GM18951 (cell line): ENCODE data around the gene MAD2L2.

Experiments used
- POLR2A ChIP-seq: IDR thresholded peaks from 4 replicates; pipeline ENCODE4 v1.6.1; 2011; ENCODE audit warnings: mild to moderate bottlenecking; ENCODE audit not compliant: insufficient read length, insufficient read depth; ENCODE audit errors: extremely low read depth
- in situ Hi-C: fragments of 300-500 bp; cut with MboI; formaldehyde crosslinking; loops from one replicate; pipeline ENCODE4 v1.12.0; 2022; ENCODE audit warnings: low sequenced_read_pairs, mixed read lengths, inconsistent platforms; ENCODE audit not compliant: unreplicated experiment

The MAD2L2 gene

DNA sequence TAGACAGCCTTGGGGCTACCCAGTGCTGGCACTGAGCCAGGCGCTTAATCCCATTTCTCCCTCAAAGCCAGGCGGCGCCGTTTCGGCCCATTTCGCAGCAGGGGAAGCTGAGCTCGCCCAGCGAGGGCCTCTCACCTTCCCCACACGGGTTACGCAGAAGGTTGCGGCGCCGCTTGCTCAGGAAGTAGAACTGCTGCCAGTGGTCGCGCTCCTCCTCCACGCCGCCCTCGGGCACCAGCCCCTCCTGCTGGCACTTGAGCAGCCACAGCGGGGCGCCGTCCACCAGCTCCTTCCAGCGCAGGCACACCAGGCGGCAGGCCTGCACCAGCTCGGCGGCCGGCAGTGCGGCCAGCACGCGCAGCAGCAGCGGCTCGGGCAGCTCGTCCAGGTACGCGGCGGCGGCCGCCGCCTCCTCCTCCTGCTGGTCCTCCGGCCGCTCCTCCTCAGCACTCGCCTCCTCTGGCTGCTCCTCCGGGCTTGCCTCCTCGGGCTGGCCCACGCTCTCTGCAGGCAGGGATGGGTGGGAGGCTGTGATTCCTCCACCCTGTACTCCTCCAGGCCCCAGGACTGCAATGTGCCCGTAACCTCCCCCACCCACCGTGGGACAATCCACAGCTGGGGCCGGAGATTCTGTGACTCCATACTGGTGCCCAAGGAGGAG lies 30.5 kb downstream of the MAD2L2 start:
- TF ChIP-seq POLR2A, result no peak
- in situ Hi-C loops, result no loop called here

DNA sequence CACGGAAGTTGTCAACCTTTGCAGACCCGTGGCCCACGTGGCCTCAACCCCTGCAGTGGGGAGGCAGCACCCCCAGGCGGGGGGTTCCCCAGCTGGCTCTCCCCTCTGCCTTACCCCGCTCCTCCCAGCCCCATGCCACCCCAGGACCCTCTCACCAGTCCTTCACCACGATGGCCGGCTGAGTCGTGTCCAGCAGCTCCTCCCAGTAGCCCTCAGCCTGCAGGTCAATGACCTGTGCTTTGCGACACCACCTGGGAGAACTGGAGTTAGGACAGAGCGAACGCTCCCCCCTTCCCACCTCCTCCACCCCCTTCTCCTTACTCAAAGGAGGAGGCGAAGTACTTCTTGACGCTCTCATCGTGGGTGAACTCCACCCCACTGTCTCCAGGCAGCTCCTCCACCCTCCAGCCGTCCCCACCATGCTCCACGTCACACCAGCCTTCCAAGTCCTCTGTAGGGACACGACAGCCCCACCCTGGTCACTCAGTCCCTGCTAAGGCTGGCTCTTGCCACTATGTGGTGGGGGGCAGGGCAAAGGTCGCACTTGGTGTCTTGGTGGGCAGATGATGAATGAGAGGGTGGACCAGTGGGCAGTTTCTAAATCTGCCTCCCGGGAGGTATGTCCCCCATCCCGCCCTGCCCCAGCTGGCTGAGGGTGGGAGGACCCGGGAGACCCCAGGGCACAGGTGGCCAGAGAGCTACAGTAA lies 31.2 kb downstream of the MAD2L2 start:
- no peak for TF ChIP-seq POLR2A
- in situ Hi-C loops, result no loop called here

DNA sequence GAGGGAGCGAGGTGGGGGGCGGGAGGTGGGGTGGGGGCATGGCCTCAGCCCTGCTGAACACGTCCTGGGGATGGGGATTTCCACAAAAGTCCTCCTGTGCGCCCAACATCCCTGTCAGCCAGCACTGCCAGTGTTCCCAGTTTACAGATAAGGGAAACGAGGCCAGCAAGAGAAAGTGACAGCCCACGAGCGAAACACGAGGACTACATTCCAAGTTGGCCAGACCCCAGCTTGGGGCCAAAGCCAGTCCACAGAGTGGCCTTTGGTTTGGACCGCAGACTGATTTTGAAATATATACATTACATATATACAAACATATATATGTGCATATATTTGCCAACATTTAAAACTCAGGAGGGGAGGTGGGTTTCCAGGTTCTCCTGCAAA lies 31.7 kb downstream of the MAD2L2 start:
- in situ Hi-C loops, result no loop called here

DNA sequence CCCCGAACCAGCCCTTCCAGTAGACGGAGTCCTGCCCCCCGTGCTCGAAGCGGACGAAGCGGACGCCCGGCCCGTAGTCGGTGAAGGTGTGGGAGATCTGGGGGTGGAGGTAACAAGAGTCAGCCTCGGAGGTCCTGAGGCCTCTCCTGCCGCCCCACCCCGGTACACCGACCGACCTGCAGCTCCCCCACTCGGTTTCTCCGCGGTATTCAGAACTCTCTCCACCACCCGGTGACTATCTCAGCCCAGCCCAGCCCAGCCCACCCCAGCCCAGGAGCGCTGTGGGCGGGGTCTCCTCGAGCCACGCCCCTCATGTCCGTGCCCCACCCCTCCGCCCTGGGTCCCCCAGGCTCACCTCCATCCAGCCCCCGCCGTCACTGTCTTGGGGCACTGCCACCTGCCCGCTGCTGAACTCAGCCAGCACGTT lies 32.2 kb downstream of the MAD2L2 start:
- no peak for TF ChIP-seq POLR2A
- in situ Hi-C loops, result no loop called here

More for the DNA sequence above, 31.7 kb downstream of the MAD2L2 start:
- TF ChIP-seq POLR2A, result no peak

DNA sequence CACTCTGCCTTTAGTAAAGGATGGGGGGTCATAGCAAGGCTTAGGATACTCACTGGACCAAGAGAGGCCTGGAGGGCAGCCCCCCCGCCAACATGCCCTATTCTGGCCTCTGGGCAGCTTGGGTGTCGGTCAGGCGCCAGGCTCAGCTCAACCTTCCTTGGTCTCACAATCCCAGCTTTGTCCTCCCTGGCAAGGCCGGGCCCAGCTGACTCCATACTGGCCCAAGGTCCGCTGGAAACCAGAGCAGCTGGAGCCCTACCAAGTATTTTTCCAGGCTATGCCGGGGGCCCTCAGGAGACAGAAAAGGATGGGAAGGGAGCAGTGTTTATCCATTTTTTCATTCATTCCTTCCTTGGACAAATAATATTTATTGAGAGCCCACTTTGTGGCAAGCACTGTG lies 32.9 kb downstream of the MAD2L2 start:
- in situ Hi-C loops, result no loop called here
- TF ChIP-seq POLR2A, result no peak

DNA sequence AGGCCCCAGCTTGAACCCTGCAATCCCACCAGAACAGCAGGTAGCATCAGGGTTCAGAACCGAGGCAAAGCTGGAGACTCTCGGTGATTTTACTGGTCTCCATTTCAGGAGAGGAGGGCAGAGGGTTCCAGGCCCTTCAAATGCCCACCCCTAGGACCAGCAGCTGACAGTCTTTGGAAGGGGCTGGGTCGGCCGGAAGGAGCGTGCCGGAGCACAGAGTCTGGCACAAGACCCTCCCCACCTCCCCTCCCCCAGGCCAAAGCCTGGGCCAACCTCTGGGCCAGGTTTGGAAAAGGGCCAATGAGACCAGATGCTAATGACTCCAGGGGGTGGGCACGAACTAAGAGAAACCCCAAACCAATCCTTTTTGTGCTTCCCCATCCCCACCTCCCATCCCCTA lies 33.6 kb downstream of the MAD2L2 start:
- in situ Hi-C loops, result no loop called here
- no peak for TF ChIP-seq POLR2A

DNA sequence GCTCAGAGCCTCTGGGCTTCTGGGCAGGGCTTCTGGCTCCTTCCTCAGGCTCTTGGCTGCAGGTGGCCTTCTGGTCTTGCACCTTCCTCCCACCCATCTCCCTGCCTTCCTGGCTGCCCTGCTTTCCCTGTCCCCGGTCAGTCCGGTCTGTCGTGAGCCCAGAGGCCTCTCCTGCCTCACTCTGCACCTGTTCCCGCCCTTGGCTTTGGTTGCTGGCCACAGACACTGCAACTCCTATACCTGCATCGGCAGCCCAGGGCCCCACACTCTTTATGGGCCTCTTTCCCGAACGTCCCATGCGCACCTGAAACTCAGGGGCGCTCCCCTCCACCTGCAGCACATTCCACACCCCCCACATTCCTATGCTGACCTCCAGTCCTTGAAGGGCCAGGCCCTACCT lies 34.6 kb downstream of the MAD2L2 start:
- in situ Hi-C loops, result no loop called here
- TF ChIP-seq POLR2A, result no peak

DNA sequence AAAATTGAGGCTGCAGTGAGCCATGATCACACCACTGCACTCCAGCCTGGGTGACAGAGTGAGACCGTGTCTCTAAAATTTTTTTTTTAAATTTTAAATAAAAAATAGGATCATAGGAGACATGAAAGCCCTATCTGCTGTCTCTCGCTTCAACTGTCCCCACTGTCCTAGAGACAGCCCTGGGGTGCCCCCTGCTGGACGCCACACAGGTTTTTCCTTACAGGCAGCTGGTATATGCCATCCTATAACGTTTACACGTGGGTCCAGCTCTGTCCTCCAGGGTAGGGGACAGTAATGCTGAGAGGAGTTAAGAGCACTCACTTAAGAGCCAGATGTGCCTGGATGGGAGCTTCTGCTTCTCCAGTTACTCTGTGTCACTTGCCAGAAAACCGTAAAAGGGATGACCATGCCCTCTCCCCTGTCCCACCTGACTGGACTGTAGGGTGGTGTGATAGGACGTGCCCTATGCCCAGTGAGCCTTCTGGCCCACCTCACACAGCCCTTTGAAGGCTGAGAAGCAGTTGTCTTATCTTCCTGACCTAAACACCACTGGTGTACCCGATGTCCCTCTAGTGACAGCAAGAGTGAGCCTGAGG lies 35.2 kb downstream of the MAD2L2 start:
- in situ Hi-C loops, result no loop called here

DNA sequence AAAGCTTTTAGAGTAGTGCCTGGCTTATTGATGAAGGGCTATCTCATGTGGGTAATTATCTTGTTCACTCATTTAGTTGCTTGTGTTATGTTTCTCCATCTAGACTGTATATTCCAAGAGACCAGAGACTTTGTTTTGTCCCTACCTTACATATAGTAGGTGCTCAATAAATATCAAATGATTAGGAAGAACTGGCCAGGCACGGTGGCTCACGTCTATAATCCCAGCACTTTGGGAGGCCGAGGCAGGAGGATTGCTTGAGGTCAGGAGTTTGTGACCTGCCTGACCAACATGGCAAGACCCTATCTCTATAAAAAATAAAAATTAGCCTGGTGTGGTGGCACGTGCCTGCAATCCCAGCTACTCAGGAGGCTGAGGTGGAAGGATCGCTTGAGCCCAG lies 35.7 kb downstream of the MAD2L2 start:
- no peak for TF ChIP-seq POLR2A

More for the DNA sequence above, 35.2 kb downstream of the MAD2L2 start:
- TF ChIP-seq POLR2A, result no peak

DNA sequence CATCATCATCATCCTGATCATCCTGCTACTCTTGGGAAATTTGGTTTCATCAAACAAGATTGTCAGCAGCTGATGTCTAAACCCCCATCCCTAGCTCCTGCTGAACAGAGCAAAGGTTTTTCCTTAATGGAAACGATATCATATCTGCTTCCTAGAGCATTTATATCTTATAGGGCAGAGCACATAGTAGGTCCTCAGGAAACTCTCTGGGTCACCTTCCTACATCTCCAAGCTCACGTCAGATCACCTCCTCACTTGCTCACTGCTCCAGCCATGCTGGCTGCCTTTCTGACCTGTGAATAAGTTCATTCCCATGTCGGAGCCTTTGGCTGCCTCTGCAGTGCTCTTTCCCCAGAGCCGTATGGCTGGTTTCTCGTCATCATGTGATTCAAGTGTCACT lies 37.2 kb downstream of the MAD2L2 start:
- in situ Hi-C loops, result loop anchor here (5.0 kb wide), 1 partner anchor 611 kb away; no protein-coding TSS in a partner anchor
- TF ChIP-seq POLR2A, result no peak

More for the DNA sequence above, 35.7 kb downstream of the MAD2L2 start:
- in situ Hi-C loops, result no loop called here

DNA sequence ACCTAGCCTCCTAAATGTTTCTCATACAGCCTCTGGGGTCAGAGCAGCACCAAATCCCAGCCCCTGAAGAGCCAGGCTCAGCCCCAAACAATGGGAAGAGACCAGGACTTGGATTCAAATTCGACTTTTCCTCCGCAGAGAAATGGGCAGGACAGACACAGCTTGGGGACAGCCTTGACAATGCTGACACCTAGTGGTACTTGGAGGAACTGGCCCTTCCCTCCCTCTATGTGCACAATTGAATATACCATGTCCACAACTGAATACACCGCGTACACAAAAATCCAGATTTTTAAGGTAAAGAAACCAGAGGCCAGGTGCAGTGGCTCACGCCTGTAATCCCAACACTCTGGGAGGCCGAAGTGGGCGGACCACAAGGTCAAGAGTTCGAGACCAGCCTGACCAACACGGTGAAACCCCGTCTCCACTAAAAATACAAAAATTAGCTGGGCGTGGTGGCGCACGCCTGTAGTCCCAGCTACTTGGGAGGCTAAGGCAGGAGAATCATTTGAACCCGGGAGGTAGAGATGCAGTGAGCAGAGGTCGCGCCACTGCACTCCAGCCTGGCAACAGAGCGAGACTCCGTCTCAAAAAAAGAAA lies 38.4 kb downstream of the MAD2L2 start:
- in situ Hi-C loops, result loop anchor here (5.0 kb wide), 1 partner anchor 610 kb away; no protein-coding TSS in a partner anchor

DNA sequence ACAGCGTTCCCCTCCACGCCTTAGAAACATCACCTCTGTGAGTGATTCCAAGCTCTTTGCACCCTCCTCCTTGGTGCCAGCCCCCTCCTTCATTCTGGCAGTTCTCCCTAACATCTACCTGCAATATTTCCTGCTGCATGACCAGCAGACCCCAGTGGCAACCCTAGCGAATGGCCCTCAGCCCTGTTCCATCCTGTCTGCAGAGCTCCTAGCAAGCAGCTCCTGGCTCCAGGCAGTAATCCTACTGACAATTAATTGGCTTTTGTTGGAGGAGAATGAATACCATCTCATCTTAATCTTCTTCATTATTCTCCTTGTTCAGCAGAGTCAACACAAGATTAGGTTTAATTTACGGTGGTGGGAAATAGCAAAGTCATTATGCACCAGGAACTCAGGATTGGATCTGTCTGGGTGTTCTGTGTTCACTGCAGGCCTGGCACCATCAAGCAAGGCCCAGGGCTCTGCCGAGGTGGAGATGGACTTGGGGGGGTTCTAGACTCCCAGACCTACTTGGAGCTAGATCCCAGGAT lies 39.1 kb downstream of the MAD2L2 start:
- in situ Hi-C loops, result loop anchor here (5.0 kb wide), 1 partner anchor 610 kb away; no protein-coding TSS in a partner anchor
- TF ChIP-seq POLR2A, result no peak

DNA sequence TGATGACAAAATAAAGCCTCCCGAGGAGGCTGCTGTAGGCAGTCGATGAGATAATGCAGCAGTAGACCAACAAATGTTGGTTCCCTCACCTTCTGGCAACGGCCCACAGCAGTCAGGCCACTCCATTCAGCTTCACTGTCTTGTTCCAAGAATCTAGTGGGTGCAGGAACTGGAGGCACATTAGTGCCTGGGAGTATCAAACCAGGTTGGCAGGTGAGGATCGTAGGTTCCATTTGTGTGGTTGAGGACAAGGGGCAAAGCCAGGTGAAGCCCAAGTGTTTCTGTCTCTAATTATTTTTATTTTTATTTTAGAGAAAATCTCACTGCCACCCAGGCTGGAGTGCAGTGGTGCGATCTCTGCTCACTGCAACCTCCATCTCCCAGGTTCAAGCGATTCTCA lies 40.0 kb downstream of the MAD2L2 start:
- in situ Hi-C loops, result loop anchor here (5.0 kb wide), 1 partner anchor 609 kb away; no protein-coding TSS in a partner anchor
- TF ChIP-seq POLR2A, result no peak
